Measurements from ENCODE around the gene TDRD3.
"Not testable (repeated sequence)": the region's sequence is repeated elsewhere in the genome, so short reads cannot be mapped to it uniquely, and the experiment has no call there.

The TDRD3 gene

DNA sequence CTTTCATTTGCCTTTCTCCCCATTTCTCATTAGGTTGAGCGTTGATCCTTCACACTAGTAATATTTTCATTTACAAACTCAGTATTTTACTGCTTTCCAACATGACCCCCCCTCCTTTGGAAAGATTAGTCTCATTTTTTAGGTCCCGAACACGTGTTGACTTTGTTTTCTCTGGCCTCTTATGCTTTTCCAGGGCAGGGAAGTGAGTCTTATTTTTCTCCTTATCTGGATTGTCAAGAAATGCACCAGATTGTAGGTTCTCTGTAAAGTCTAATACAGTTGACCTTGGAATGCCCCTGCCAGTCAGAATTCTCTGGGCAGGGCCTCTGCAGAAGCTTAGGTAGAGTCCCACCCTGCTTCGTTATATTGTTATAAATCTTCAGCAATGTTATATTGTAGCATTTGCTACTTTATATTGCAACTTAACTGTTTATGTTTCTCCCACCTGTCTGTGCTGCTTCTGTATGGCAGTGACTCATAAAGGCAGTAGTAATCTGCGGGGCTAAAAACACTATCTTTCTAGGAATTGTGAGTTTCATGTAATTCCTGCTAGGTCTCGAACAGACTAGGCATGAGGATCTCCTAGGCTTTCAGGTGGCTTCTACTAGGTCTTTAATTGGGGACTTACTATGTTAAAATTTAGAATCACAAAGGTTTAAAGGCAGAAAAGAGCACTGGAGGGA, 2.0 kb downstream of the TDRD3 start:
- DNase-seq (ENCODE audit: low spot score): no peak

- no peak for DNase-seq (ENCODE audit: low spot score)
Measured at GRCh38 chr13:60402022-60402421, 5.0 kb downstream of the TDRD3 start.

DNA sequence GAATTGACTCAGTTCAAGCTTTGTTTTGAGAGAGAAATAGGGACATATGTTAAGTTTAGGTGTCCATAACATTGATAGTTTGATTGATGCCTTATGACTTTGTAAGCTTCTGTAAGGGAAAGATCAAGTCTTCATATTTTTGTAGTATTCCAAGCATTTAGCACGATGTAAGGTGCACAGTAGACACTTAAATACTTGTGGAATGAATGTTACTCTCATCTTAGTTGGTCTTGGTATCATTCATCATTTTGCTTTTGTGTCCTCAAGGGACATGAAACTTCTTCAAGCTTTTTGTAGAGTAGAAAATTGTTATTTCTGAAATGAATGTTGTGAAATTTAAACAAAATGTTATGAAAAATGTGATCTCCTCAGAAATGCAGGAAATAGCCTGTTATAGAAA, 10.1 kb downstream of the TDRD3 start:
- no peak for DNase-seq (ENCODE audit: low spot score)

DNA sequence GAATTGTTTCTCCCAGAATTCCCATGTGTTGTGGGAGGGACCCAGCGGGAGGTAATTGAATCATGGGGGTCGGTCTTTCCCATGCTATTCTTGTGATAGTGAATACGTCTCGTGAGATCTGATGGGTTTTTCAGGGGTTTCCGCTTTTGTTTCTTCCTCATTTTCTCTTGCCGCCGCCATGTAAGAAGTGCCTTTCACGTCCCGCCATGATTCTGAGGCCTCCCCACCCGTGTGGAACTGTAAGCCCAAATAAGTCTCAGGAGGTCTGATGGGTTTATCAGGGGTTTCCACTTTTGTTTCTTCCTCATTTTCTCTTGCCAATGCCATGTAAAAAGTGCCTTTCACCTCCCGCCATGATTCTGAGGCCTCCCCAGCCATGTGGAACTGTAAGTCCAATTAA, 10.8 kb downstream of the TDRD3 start:
- not testable (repeated sequence) for DNase-seq (ENCODE audit: low spot score)

DNA sequence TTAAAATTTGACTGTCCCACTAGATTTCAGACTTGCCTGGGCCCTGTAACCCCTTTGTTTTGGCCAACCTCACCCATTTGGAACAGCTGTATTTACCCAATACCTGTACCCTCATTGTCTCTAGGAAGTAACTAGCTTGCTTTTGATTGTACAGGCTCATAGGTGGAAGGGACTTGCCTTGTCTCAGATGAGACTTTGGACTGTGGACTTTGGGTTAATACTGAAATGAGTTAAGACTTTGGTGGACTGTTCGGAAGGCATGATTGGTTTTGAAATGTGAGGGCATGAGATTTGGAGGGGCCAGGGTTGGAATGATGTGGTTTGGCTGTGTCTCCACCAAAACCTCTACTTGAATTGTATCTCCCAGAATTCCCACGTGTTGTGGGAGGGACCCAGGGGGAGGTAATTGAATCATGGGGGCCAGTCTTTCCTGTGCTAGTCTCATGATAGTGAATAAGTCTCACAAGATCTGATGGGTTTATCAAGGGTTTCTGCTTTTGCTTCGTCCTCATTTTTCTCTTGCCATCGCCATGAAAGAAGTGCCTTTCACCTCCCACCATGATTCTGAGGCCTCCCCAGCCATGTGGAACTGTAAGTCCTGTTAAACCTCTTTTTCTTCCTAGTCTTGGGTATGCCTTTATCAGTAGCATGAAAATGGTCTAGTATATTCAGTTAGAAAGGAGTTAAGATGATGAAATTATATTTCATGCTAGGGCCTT, 12.7 kb downstream of the TDRD3 start:
- DNase-seq (ENCODE audit: low spot score): not testable (repeated sequence)

DNA sequence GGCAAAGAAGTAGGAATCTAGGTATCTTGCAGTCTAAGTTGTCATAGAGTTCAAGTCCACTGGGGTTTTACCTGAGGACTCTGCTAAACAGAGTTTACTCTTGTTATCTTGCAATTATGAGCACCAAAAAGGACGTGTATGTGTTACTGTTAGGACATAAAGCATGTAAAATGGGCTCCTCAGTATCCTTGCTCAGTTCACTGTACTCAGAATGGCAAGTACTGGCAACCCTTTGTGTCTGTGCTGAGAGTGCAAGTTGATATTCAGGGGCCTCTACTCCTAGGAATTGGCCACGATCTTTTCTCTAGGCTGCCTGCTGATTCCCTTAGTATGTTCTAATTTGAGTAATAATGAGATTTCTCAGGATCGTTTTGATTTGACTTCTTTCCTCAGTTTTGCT, 13.3 kb downstream of the TDRD3 start:
- DNase-seq (ENCODE audit: low spot score): no peak

- no peak for DNase-seq (ENCODE audit: low spot score)
Measured at GRCh38 chr13:60411464-60411863, 14.4 kb downstream of the TDRD3 start.

- no peak for DNase-seq (ENCODE audit: low spot score)
Measured at GRCh38 chr13:60411983-60412382, 15.0 kb downstream of the TDRD3 start.

DNA sequence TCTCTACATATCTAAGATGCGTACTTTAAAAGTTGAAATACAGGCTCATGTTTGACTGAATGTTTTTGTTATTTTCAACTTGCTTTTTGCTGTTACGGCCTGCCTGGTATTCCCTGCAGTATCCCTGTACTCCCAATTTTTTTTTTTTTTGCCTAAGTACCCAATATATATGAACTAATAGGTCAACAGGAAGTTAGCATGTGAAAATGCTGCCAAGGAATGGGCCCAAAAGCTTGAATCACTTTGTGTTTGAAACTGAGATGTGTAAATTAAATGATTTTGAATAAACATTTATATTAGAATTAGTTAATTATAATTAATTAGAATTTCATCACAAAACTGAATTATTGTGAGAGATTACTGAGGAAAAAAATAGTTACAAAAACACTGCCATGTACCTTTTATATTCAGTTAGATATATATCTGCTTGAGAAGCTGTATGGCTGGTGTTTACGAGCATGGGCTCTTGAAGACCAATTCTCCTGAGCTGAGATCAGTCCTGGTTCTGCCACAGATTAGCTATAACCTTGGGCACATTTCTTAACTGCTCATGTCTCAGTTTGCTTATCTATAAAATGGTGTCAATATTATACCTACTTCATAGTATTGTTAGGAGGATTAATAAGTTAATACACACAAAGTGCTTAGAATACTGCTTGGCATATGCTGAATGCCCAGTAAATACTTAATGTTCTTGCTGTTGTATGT, 16.0 kb downstream of the TDRD3 start:
- no peak for DNase-seq (ENCODE audit: low spot score)

DNA sequence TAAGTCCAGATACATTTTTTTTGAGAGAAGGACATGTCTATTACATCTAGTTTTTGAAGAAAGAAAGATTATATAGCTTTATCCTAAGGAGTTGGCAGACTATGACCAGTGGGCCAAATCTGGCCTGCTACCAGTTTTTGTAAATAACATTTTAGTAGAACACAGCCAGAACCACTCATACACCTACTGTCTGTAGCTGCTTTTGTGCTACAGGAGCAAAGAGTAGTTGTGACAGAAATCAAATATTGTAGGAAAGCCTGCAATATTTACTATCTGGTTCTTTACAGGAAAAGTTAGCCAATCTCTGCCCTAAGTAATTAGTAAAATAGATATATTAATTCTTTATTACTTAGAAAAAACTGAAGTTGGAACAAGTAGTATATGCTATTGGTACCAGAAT, 17.2 kb downstream of the TDRD3 start:
- DNase-seq (ENCODE audit: low spot score): no peak

- no peak for DNase-seq (ENCODE audit: low spot score)
Measured at GRCh38 chr13:60417734-60418133, 20.7 kb downstream of the TDRD3 start.

DNA sequence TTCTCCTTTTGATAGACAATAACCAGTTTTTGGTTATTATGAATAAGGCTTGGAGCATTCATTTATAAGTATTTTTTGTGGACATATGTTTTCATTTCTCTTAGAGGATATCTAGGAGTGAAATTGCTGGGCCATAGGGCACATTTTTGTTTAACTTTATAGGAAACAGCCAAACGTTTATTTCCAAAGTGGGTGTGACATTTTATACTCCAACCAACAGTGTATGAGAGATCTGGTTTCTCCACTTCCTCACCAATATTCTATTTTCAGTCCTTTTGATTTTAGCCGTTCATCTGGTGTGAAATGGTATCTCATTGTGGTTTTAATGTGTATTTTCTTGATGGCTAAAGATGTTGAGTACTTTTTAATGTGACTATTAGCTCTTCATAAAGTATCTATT, 21.9 kb downstream of the TDRD3 start:
- DNase-seq (ENCODE audit: low spot score): no peak

DNA sequence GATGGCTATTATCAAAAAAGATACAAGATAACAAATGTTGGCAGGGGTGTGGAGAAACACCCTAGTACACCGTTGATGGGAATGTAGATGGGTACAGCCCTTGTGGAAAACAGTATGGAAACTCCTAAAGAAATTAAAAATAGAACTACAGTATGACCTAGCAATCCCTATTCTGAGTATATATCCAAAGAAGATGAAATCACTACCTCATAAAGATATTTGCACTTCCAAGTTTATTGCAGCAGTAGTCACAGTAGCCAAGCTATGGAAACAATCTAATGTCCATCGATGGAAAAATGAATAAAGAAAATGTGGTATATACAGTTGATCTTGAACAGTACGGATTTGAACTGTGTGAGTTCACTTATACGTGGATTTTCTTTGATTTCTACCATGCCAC, 28.3 kb downstream of the TDRD3 start:
- no peak for DNase-seq (ENCODE audit: low spot score)

GRCh38 chr13:60426075-60426474, 29.1 kb downstream of the TDRD3 start:
- no peak for DNase-seq (ENCODE audit: low spot score)

DNA sequence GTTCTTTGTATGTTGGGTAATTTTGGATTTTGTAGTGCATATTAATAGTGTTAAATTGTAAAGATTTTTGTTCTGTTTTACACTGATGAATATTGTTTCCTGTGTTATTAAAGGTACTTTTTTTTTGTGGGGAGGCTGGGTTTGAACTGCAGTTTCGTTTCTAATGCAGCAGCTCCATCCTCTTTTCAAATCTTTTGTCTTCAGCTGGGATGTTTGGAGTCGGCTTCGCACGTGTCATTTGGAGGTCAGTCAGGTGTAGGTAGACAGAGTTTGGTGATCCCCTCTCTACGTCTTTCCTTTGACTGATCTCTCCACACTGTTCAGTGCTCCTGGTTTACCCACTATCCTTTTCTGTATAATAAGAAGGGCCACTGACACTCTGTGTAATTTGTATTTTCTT, 30.3 kb downstream of the TDRD3 start:
- no peak for DNase-seq (ENCODE audit: low spot score)

- no peak for DNase-seq (ENCODE audit: low spot score)
Measured at GRCh38 chr13:60431108-60431700, 34.2 kb downstream of the TDRD3 start.

- DNase-seq (ENCODE audit: low spot score): no peak
Measured at GRCh38 chr13:60433505-60433904, 36.5 kb downstream of the TDRD3 start.

GRCh38 chr13:60435762-60436374, 38.8 kb downstream of the TDRD3 start:
- no peak for DNase-seq (ENCODE audit: low spot score)

GRCh38 chr13:60439201-60439600, 42.2 kb downstream of the TDRD3 start:
- no peak for DNase-seq (ENCODE audit: low spot score)

DNA sequence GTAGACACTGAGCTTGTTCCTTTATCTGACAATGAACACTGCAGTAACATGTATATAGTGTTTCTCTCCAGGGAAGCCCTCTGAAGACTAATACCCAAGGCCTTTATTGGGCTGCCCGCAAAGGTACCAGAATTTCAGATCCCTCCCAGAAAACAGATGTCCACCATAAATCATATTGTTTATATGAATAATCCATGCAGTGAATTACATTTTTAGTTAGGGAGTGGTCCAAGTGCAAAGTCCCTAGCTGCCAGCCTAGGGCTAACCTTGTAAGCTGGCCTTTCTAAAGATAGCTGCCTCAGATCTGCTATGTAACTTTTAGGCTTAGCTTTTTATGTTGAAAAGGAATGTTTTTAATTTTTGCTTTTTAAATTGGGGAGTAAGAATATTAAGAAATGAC, 44.7 kb downstream of the TDRD3 start:
- no peak for DNase-seq (ENCODE audit: low spot score)

DNA sequence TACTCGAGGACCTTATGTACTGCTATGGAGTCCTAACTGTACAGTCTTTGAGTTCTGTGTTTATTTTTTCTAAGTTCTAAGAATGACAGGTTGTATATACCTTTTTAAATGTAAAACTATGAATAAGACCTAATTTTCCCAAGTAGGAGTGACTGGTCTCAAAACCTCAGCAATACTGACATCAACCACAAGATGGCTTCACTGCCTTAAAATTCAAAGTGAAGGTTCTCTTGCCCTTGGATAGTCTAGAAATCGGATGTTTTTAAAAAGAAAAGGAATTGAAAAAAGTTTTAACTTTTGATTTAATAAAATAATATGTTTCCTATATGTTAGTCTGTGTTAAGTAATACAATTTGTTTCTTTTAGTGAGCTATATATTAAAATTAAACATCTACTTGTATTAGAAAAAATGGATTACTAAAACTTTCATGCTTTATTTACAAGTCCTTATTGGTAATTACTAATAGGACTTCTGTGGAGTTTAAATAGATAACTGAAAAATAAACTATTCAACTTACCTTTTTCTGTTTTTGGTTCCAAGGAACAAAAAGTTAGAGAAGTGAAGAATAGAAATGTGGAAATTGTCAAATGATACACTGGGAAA, 52.0 kb downstream of the TDRD3 start:
- no peak for DNase-seq (ENCODE audit: low spot score)

DNA sequence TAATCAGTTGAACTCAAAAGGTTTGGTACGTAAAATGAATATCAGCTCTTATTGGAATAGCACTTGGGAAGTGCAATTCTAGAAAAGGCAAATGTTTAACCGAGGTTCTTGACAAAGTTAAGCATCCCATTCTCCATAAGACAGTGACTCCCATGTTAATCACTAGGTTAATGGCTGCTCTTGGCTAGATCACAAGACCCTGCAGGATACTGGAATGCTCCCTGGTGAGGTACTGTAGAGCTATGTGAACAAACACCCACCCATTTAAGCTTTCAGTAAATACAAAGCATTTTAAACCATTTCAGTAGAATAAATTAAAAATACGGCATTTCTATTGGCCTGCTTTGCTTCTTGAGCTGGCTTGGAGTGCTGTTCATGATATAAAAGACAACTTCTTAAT, 56.5 kb downstream of the TDRD3 start:
- DNase-seq (ENCODE audit: low spot score): no peak

Measured in ecto neural progenitor cell (in vitro differentiated cells).